ES-I3 (cell line): ENCODE measurements around the gene PTGIR.

Source experiments
- H3K36me3 ChIP-seq: 2 replicates; pipeline ENCODE4 v1.6.1; 2013; ENCODE audit warnings: mild to moderate bottlenecking, low read length, control low read depth, moderate library complexity; ENCODE audit not compliant: insufficient read depth
- H3K4me1 ChIP-seq: 2 replicates; pipeline ENCODE4 v1.6.1; 2013; ENCODE audit warnings: mild to moderate bottlenecking, control low read depth, low read length; ENCODE audit not compliant: insufficient read depth
- H3K9ac ChIP-seq: 2 replicates; pipeline ENCODE4 v1.6.1; 2013; ENCODE audit warnings: low read depth, mild to moderate bottlenecking, low read length, moderate library complexity
- H3K9me3 ChIP-seq: 2 replicates; pipeline ENCODE4 v1.6.1; 2013; ENCODE audit warnings: mild to moderate bottlenecking, low read length, moderate library complexity; ENCODE audit not compliant: control insufficient read depth, insufficient read depth

Gene PTGIR

GRCh38 chr19:46648961-46649960 is 24.4 kb upstream of the PTGIR start:
- Histone ChIP-seq H3K9me3 (peaks cover 3% of the 10 kb centered on the region), H3K9ac (peak overlapping the region; percentile 47; the same call in 1 of the 2 replicates), H3K4me1 (peaks cover 6% of the 10 kb centered on the region), H3K36me3 (no peaks in the 10 kb centered on the region)

GRCh38 chr19:46648060-46648960 is 23.4 kb upstream of the PTGIR start:
- no peaks in the 10 kb centered on the region for H3K4me1 ChIP-seq
- H3K36me3 ChIP-seq: no peaks in the 10 kb centered on the region
- peak overlapping the region; percentile 47; the same call in 1 of the 2 replicates for H3K9ac ChIP-seq
- peaks cover 3% of the 10 kb centered on the region for H3K9me3 ChIP-seq

- no peak overlapping the region for H3K9ac ChIP-seq
- no peaks in the 10 kb centered on the region for H3K4me1 ChIP-seq
- peaks cover 3% of the 10 kb centered on the region for H3K9me3 ChIP-seq
- H3K36me3 ChIP-seq: no peaks in the 10 kb centered on the region
Observed at GRCh38 chr19:46646402-46646801, 21.5 kb upstream of the PTGIR start.

GRCh38 chr19:46644720-46645119 is 19.8 kb upstream of the PTGIR start:
- Histone ChIP-seq H3K9me3 (peaks cover 3% of the 10 kb centered on the region), H3K4me1 (peaks cover 3% of the 10 kb centered on the region; the same call in 1 of the 2 replicates), H3K9ac (no peak overlapping the region), H3K36me3 (no peaks in the 10 kb centered on the region)

DNA sequence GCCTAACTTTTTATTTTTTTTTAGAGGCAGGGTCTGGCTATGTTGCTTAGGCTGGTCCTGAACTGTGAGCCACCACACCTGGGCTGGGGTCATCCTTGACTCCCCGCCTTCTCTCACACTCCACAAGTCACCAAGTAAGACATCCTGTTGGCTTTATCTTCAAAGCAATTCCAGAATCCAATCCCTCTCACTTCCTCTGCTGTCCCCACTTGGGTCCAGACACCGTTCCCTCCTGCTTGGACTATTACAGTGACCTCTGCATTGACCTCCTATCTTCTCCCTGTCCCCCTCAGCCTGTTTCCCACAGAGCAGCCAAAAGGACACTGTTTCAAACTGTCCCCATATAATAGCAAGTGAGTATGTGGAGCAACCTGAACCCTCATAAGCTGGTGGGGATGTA is 15.8 kb upstream of the PTGIR start:
- Histone ChIP-seq H3K9ac (no peak overlapping the region; the same call in 1 of the 2 replicates), H3K9me3 (no peaks in the 10 kb centered on the region), H3K4me1 (peaks cover 7% of the 10 kb centered on the region; the same call in 1 of the 2 replicates), H3K36me3 (no peaks in the 10 kb centered on the region)

- H3K4me1 ChIP-seq: peaks cover 7% of the 10 kb centered on the region; the same call in 1 of the 2 replicates
- no peaks in the 10 kb centered on the region for H3K36me3 ChIP-seq
- no peaks in the 10 kb centered on the region for H3K9me3 ChIP-seq
- peak overlapping the region; percentile 75 for H3K9ac ChIP-seq
Observed at GRCh38 chr19:46639358-46640182, 14.7 kb upstream of the PTGIR start.

- no peaks in the 10 kb centered on the region for H3K9me3 ChIP-seq
- H3K9ac ChIP-seq: no peak overlapping the region
- H3K36me3 ChIP-seq: no peaks in the 10 kb centered on the region
- H3K4me1 ChIP-seq: peaks cover 16% of the 10 kb centered on the region; the same call in 1 of the 2 replicates
Observed at GRCh38 chr19:46637224-46637623, 12.3 kb upstream of the PTGIR start.

GRCh38 chr19:46635920-46636761 is 11.3 kb upstream of the PTGIR start, which contains the start of gene GNG8:
Gene GNG8 (minus strand): TSS chr19:46636202. CDS start chr19:46634682, 1,520 bp downstream.
- H3K9ac ChIP-seq: peak within 1 kb of the TSS; percentile 55; the same call in 1 of the 2 replicates
- H3K36me3 ChIP-seq: no peaks in the 10 kb centered on the region
- H3K4me1 ChIP-seq: peaks cover 23% of the 10 kb centered on the region
- no peaks in the 10 kb centered on the region for H3K9me3 ChIP-seq

DNA sequence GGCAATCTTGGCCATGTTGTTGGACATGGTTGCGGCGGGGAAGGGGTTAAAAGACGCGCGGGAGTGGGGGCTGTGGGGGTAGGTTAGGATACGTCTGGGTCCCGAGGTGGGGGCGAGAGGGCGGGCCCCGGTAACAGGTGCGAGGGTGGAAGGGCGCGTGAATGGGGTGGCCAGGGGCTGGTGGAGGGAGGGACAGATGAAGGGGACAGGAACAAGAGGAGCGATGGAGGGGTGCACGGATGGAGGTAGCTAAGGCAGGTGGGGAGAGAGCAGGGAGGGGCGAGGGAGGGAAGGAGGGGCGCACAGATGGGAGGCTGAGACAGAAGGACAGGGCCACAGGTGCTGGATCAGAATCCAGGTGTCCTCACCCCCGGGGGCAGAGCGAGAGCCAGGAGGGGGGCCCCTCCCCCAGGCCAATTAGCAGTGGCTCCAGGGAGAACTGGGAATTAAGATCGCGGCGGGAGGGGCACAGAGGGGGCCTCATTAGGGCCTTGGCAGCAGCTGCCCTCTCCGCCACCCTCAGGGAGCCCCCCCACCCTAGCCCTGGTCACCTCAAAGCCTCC is 9.8 kb upstream of the PTGIR start:
- Histone ChIP-seq H3K9ac (peak overlapping the region; percentile 55; the same call in 1 of the 2 replicates), H3K36me3 (no peaks in the 10 kb centered on the region), H3K4me1 (peaks cover 26% of the 10 kb centered on the region), H3K9me3 (no peaks in the 10 kb centered on the region)

- H3K36me3 ChIP-seq: no peaks in the 10 kb centered on the region
- H3K9ac ChIP-seq: peak overlapping the region; percentile 55; the same call in 1 of the 2 replicates
- H3K4me1 ChIP-seq: peaks cover 26% of the 10 kb centered on the region
- no peaks in the 10 kb centered on the region for H3K9me3 ChIP-seq
Observed at GRCh38 chr19:46634045-46634655, 9.3 kb upstream of the PTGIR start.

DNA sequence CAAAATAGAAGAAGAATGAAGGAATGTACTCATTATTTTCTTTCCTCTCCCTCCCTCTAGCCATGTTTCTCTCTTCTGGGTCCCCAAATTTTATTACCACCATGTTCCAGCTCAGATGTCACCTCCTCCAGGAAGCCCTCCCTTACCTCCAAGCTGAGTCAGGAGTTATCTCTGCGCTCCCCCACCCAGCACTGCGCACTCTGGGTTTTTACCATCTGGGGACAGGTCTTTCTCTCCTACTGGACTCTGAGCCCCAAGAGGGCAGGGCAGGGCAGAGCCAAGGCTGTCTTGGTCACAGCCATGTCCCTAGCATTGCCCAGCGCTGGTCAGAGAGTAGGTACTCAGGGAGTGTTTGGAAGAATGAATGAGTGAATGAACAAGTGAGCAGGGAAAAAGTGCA is 8.2 kb upstream of the PTGIR start:
- Histone ChIP-seq H3K4me1 (peaks cover 23% of the 10 kb centered on the region), H3K9me3 (no peaks in the 10 kb centered on the region), H3K36me3 (no peaks in the 10 kb centered on the region), H3K9ac (peak overlapping the region; percentile 39; the same call in 1 of the 2 replicates)

DNA sequence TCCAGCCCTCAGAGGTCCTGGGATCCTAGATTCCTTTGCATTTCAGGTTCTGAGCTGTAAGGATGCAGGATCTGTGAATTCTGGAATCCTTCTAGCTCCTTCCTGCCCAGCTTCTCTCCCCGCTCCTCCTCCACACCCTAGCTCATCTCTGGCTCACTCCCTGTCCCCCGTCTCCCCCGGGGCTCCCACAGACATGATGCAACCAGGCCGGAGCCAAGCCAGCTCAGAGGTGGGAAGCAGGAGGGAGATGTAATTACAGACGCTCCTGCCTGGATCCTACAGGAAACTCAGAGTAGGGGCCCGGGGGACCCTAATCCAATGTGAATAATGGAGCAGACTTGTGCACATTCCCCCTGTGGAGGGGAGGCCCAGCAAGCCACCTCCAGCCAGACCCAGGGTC is 6.6 kb upstream of the PTGIR start:
- Histone ChIP-seq H3K9me3 (no peaks in the 10 kb centered on the region), H3K9ac (no peak overlapping the region), H3K4me1 (peaks cover 22% of the 10 kb centered on the region), H3K36me3 (no peaks in the 10 kb centered on the region)
